ENCODE results near the gene BRF1.

GRCh38 chr14:105250986-105251385 is 49.8 kb downstream of the BRF1 start:
- TF ChIP-seq CTCF (IDR thresholded peaks at IDR 0.05; ENCODE audit: poor library complexity), result no peak
- TF ChIP-seq EZH2 (IDR thresholded peaks at IDR 0.05; ENCODE audit: borderline replicate concordance), result no peak

Data from hepatocyte (in vitro differentiated cells).